DND-41 (cell line): ENCODE measurements around the gene DHX30.

Source experiments
- ATAC-seq: fragments of 200-7000 bp; cut with Tn5 transposase; 3 replicates; pipeline ENCODE4 v1.9.1; 2021; ENCODE audit warnings: low read depth; ENCODE audit not compliant: insufficient read depth
- DNase-seq: peaks from one replicate; pipeline ENCODE4 v3.0.0-alpha.2; 2020
- H2AFZ ChIP-seq: 2 replicates; pipeline ENCODE4 v1.6.0; 2012; ENCODE audit warnings: low read depth, low read length
- H3K27ac ChIP-seq: 2 replicates; pipeline ENCODE4 v1.5.1; 2012; ENCODE audit warnings: low read length, inconsistent platforms
- H3K27me3 ChIP-seq: fragments of 200-600 bp; sonication (generic); 2 replicates; pipeline ENCODE4 v1.6.0; 2012; ENCODE audit warnings: low read length, mild to moderate bottlenecking, inconsistent platforms; ENCODE audit not compliant: insufficient read depth, poor library complexity
- H3K36me3 ChIP-seq: 2 replicates; pipeline ENCODE4 v1.5.1; 2012; ENCODE audit warnings: low read length, inconsistent platforms; ENCODE audit not compliant: insufficient read depth
- H3K4me1 ChIP-seq: 2 replicates; pipeline ENCODE4 v1.5.1; 2012; ENCODE audit warnings: mild to moderate bottlenecking, low read length; ENCODE audit not compliant: insufficient read depth
- H3K4me2 ChIP-seq: 2 replicates; pipeline ENCODE4 v1.6.0; 2012; ENCODE audit warnings: mild to moderate bottlenecking, moderate library complexity, low read length, inconsistent platforms; ENCODE audit not compliant: insufficient read depth
- H3K4me3 ChIP-seq, 2 experiments: fragments of 200-600 bp in 1 of 2; shearing (Covaris generic) in 1 of 2; 2 replicates each; pipeline ENCODE4 v1.5.1; 2012 to 2016; ENCODE audit warnings: inconsistent platforms in 2 of 2, low read length in 2 of 2, mild to moderate bottlenecking in 2 of 2, low read depth in 1 of 2, moderate library complexity in 1 of 2
- H3K79me2 ChIP-seq: 2 replicates; pipeline ENCODE4 v1.6.0; 2012; ENCODE audit warnings: low read length, inconsistent platforms; ENCODE audit not compliant: insufficient read depth
- H3K9ac ChIP-seq: 2 replicates; pipeline ENCODE4 v1.6.0; 2012; ENCODE audit warnings: low read depth, mild to moderate bottlenecking, inconsistent platforms, low read length, moderate library complexity
- H3K9me3 ChIP-seq: 2 replicates; pipeline ENCODE4 v1.5.1; 2012; ENCODE audit warnings: low read length, moderate library complexity, mild to moderate bottlenecking, inconsistent platforms; ENCODE audit not compliant: insufficient read depth, severe bottlenecking
- H4K20me1 ChIP-seq: 2 replicates; pipeline ENCODE4 v1.6.0; 2012; ENCODE audit warnings: low read length; ENCODE audit not compliant: insufficient read depth
- EZH2 ChIP-seq: IDR thresholded peaks from 3 replicates; pipeline ENCODE4 v1.6.1; 2012; ENCODE audit warnings: borderline replicate concordance, low read depth, mild to moderate bottlenecking, moderate library complexity, low read length, inconsistent platforms; ENCODE audit not compliant: severe bottlenecking
- TF ChIP-seq, protein P1 (sequence below): IDR thresholded peaks from 2 replicates; pipeline ENCODE4 v1.5.1; 2012; ENCODE audit warnings: borderline replicate concordance, low read length, moderate library complexity, mild to moderate bottlenecking; ENCODE audit not compliant: poor library complexity, severe bottlenecking; ENCODE audit errors: extremely low read depth

The DHX30 gene

GRCh38 chr3:47803480-47804025, 615 bp downstream of the DHX30 start:
- peak overlapping the region; percentile 95 for H2AFZ ChIP-seq

DNA sequence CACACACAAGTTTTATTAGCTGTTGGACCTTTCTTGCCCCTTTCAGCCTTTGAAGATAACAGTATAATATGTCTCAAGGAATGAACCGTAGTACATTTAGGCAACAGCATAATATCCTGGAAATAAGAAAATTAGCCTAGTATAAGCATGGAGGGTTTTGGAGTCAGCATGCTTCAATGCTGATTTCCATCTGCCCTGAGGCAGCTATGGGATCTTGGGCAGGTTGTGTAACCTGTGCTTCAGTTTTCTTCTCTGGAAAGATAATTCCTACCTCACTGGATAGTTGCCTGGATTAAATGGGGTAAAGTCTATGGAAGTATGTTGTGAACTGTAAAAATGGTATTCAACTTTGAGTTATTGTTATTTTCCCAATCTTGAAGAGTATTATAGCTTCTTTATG, 1.6 kb downstream of the DHX30 start:
- Histone ChIP-seq H3K9me3 (no peaks in the 10 kb centered on the region), H3K27ac (peak overlapping the region; percentile 11; the same call in 1 of the 2 replicates), H3K27me3 (no peaks in the 10 kb centered on the region), H3K4me3 (peak overlapping the region in 1 of 2 experiments; percentile 96; a peak in 2 of 4 replicates), H2AFZ (no peak overlapping the region), H3K79me2 (peaks cover 43% of the 10 kb centered on the region), H3K36me3 (peaks cover 28% of the 10 kb centered on the region), H4K20me1 (0 out of 2 replicates have a peak, but pooled peaks cover 4% of the 10 kb centered on the region), H3K4me2 (peak overlapping the region; percentile 97), H3K9ac (peak overlapping the region; percentile 70), H3K4me1 (peaks cover 30% of the 10 kb centered on the region)
- no peak for TF ChIP-seq EZH2
- TF ChIP-seq, protein P1, sequence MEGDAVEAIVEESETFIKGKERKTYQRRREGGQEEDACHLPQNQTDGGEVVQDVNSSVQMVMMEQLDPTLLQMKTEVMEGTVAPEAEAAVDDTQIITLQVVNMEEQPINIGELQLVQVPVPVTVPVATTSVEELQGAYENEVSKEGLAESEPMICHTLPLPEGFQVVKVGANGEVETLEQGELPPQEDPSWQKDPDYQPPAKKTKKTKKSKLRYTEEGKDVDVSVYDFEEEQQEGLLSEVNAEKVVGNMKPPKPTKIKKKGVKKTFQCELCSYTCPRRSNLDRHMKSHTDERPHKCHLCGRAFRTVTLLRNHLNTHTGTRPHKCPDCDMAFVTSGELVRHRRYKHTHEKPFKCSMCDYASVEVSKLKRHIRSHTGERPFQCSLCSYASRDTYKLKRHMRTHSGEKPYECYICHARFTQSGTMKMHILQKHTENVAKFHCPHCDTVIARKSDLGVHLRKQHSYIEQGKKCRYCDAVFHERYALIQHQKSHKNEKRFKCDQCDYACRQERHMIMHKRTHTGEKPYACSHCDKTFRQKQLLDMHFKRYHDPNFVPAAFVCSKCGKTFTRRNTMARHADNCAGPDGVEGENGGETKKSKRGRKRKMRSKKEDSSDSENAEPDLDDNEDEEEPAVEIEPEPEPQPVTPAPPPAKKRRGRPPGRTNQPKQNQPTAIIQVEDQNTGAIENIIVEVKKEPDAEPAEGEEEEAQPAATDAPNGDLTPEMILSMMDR = no peak
- DNase-seq (no peak), ATAC-seq (no peak)

More at GRCh38 chr3:47803480-47804025, 615 bp downstream of the DHX30 start:
- peaks cover 30% of the 10 kb centered on the region for H3K4me1 ChIP-seq
- ATAC-seq = peak; percentile 41
- DNase-seq = peak; percentile 39
- peak overlapping the region; percentile 82 for H3K27ac ChIP-seq
- H3K9me3 ChIP-seq = no peaks in the 10 kb centered on the region
- peak overlapping the region; percentile 70 for H3K9ac ChIP-seq
- no peaks in the 10 kb centered on the region for H3K27me3 ChIP-seq
- H3K4me2 ChIP-seq = peak overlapping the region; percentile 97
- peaks cover 40% of the 10 kb centered on the region for H3K79me2 ChIP-seq
- peak overlapping the region; percentile 95 to 96 for H3K4me3 ChIP-seq
- H3K36me3 ChIP-seq = peaks cover 25% of the 10 kb centered on the region
- 0 out of 2 replicates have a peak, but pooled peaks cover 4% of the 10 kb centered on the region for H4K20me1 ChIP-seq
- no peak for TF ChIP-seq EZH2
- TF ChIP-seq, protein P1 = no peak

- no peak overlapping the region for H3K27ac ChIP-seq
- peaks cover 82% of the 10 kb centered on the region for H3K36me3 ChIP-seq
- H4K20me1 ChIP-seq = no peaks in the 10 kb centered on the region; the same call in 1 of the 2 replicates
- H3K4me1 ChIP-seq = no peaks in the 10 kb centered on the region
- H3K27me3 ChIP-seq = no peaks in the 10 kb centered on the region
- DNase-seq = no peak
- H3K9ac ChIP-seq = no peak overlapping the region
- H3K9me3 ChIP-seq = no peaks in the 10 kb centered on the region
- TF ChIP-seq, protein P1 = no peak
- no peak for TF ChIP-seq EZH2
- H3K4me3 ChIP-seq = no peak overlapping the region
- H3K4me2 ChIP-seq = no peak overlapping the region
- H3K79me2 ChIP-seq = peaks cover 15% of the 10 kb centered on the region; the same call in 1 of the 2 replicates
- ATAC-seq = no peak
- H2AFZ ChIP-seq = no peak overlapping the region
Observed at GRCh38 chr3:47813551-47814177, 10.7 kb downstream of the DHX30 start.
